Measurements from ENCODE around the gene TMCO4.

Gene TMCO4

GRCh38 chr1:19750882-19751276 is 48.8 kb downstream of the TMCO4 start:
- Histone ChIP-seq H3K4me1 (ENCODE audit: control insufficient read depth, insufficient read depth, low read length) (no peaks in the 10 kb centered on the region), H3K27ac (ENCODE audit: low read length) (no peak overlapping the region), H3K4me3 (ENCODE audit: low read length) (no peak overlapping the region), H3K9me3 (ENCODE audit: control insufficient read depth, insufficient read depth, low read length) (no peaks in the 10 kb centered on the region), H3K36me3 (ENCODE audit: control insufficient read depth, insufficient read depth, low read length) (no peaks in the 10 kb centered on the region), H3K27me3 (ENCODE audit: control insufficient read depth, insufficient read depth, low read length) (no peaks in the 10 kb centered on the region)
- no peak for DNase-seq (ENCODE audit: low read depth, low spot score)
- no CpG with 5 or more reads among the region's 3 CpGs for WGBS (ENCODE audit: insufficient coverage, insufficient read length)

GRCh38 chr1:19750101-19750881 is 49.4 kb downstream of the TMCO4 start:
- no peaks in the 10 kb centered on the region for H3K27me3 ChIP-seq (ENCODE audit: control insufficient read depth, insufficient read depth, low read length)

GRCh38 chr1:19749685-19750084 is 50.0 kb downstream of the TMCO4 start:
- no peak overlapping the region for H3K4me3 ChIP-seq (ENCODE audit: low read length)
- no peaks in the 10 kb centered on the region for H3K27me3 ChIP-seq (ENCODE audit: control insufficient read depth, insufficient read depth, low read length)
- H3K36me3 ChIP-seq (ENCODE audit: control insufficient read depth, insufficient read depth, low read length): no peaks in the 10 kb centered on the region
- DNase-seq (ENCODE audit: low read depth, low spot score): no peak
- H3K9me3 ChIP-seq (ENCODE audit: control insufficient read depth, insufficient read depth, low read length): no peaks in the 10 kb centered on the region
- H3K4me1 ChIP-seq (ENCODE audit: control insufficient read depth, insufficient read depth, low read length): no peaks in the 10 kb centered on the region
- no peak overlapping the region for H3K27ac ChIP-seq (ENCODE audit: low read length)
- no CpG with 5 or more reads among the region's 1 CpG for WGBS (ENCODE audit: insufficient coverage, insufficient read length)

More at GRCh38 chr1:19750101-19750881, 49.4 kb downstream of the TMCO4 start:
- DNase-seq (ENCODE audit: low read depth, low spot score): no peak
- no CpG with 5 or more reads among the region's 15 CpGs for WGBS (ENCODE audit: insufficient coverage, insufficient read length)
- Histone ChIP-seq H3K4me3 (ENCODE audit: low read length) (no peak overlapping the region), H3K9me3 (ENCODE audit: control insufficient read depth, insufficient read depth, low read length) (no peaks in the 10 kb centered on the region), H3K4me1 (ENCODE audit: control insufficient read depth, insufficient read depth, low read length) (no peaks in the 10 kb centered on the region), H3K36me3 (ENCODE audit: control insufficient read depth, insufficient read depth, low read length) (no peaks in the 10 kb centered on the region), H3K27ac (ENCODE audit: low read length) (no peak overlapping the region)

DNA sequence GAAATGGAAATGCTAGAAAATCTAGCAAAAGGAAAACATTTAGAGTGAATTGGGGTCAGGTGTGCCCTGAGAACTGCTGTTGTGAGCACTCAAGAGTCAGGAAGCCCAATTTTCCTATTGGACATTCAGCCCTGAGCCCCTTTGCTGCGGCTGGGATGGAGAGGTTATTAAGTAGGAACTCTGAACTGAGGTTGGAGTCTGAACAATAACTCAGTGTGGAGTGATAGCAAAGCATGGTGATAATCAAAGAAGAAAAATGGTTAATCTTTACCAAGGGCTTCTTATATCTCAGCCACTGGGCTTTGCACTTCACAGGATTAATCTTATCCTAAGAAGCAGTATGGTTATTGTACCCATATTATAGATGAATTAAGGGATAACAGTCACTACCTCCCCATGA is 52.0 kb downstream of the TMCO4 start:
- no peak overlapping the region for H3K4me3 ChIP-seq (ENCODE audit: low read length)
- WGBS (ENCODE audit: insufficient coverage, insufficient read length): no CpG with 5 or more reads among the region's 1 CpG
- H3K36me3 ChIP-seq (ENCODE audit: control insufficient read depth, insufficient read depth, low read length): no peaks in the 10 kb centered on the region
- DNase-seq (ENCODE audit: low read depth, low spot score): no peak
- H3K4me1 ChIP-seq (ENCODE audit: control insufficient read depth, insufficient read depth, low read length): no peaks in the 10 kb centered on the region
- no peaks in the 10 kb centered on the region for H3K27me3 ChIP-seq (ENCODE audit: control insufficient read depth, insufficient read depth, low read length)
- H3K9me3 ChIP-seq (ENCODE audit: control insufficient read depth, insufficient read depth, low read length): no peaks in the 10 kb centered on the region
- no peak overlapping the region for H3K27ac ChIP-seq (ENCODE audit: low read length)

DNA sequence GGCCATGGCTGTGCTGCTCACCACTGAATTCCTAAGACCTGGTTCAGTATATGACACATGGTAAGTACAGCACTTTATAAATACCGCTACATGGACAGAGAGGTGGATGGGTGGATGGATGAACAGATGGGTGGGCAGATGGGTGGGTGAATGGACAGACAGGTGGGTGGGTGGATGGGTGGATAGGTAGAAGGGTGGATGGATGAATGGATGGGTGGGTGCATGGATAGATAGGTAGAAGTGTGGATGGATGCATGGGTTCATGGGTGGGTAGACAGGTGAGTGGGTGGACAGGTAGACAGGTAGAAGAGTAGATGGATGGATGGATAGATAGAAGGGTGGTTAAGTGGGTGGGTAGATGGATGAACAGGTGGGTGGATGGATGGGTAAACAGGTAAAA is 54.8 kb downstream of the TMCO4 start:
- H3K27ac ChIP-seq (ENCODE audit: low read length): no peak overlapping the region
- no peaks in the 10 kb centered on the region for H3K27me3 ChIP-seq (ENCODE audit: control insufficient read depth, insufficient read depth, low read length)
- H3K4me3 ChIP-seq (ENCODE audit: low read length): no peak overlapping the region
- no peak for DNase-seq (ENCODE audit: low read depth, low spot score)
- H3K36me3 ChIP-seq (ENCODE audit: control insufficient read depth, insufficient read depth, low read length): no peaks in the 10 kb centered on the region
- H3K4me1 ChIP-seq (ENCODE audit: control insufficient read depth, insufficient read depth, low read length): no peaks in the 10 kb centered on the region
- WGBS (ENCODE audit: insufficient coverage, insufficient read length): no CpG with 5 or more reads among the region's 1 CpG
- no peaks in the 10 kb centered on the region for H3K9me3 ChIP-seq (ENCODE audit: control insufficient read depth, insufficient read depth, low read length)

DNA sequence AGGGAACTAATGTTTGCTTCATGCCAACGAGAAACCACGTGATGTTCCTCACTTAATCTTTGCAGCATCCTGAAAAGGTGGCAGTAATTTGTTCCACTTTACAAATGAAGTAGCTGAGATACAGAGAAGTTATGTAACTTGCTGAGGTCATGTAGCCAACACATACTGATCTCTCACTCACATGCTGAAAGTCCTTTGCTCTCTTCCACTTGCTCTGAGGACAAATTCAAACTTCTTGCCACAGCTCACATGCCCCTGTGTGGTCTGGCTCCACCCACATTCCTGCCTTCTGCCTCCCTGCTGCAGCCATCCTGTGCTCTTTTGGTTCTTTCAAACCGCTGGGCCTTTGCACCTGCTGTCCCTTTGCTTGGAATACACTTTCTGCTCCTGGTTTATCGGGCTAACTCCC is 55.4 kb downstream of the TMCO4 start:
- H3K4me1 ChIP-seq (ENCODE audit: control insufficient read depth, insufficient read depth, low read length): no peaks in the 10 kb centered on the region
- H3K4me3 ChIP-seq (ENCODE audit: low read length): no peak overlapping the region
- H3K27me3 ChIP-seq (ENCODE audit: control insufficient read depth, insufficient read depth, low read length): no peaks in the 10 kb centered on the region
- no CpG with 5 or more reads among the region's 4 CpGs for WGBS (ENCODE audit: insufficient coverage, insufficient read length)
- H3K27ac ChIP-seq (ENCODE audit: low read length): no peak overlapping the region
- DNase-seq (ENCODE audit: low read depth, low spot score): no peak
- no peaks in the 10 kb centered on the region for H3K9me3 ChIP-seq (ENCODE audit: control insufficient read depth, insufficient read depth, low read length)
- no peaks in the 10 kb centered on the region for H3K36me3 ChIP-seq (ENCODE audit: control insufficient read depth, insufficient read depth, low read length)

DNA sequence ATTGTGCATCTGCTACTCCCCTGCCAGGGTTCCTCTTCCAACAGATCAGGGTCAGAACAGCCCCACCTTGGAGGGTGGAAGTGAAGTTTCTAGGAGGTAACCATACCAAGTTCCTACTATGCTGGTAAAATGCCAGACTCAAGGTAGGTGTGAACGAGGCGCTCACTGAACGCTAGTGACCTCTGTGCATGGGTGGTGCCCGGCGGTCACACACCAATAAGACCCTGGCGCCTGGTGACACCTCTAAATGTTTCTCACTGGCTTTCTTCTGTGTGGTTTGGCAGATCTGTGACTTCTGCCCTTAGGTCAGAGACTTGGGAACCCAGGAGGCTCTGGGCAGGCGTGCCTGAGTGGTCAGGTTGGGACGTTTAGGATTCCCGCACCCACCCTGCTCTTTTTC is 55.9 kb downstream of the TMCO4 start:
- Histone ChIP-seq H3K27ac (ENCODE audit: low read length) (no peak overlapping the region), H3K9me3 (ENCODE audit: control insufficient read depth, insufficient read depth, low read length) (no peaks in the 10 kb centered on the region), H3K4me3 (ENCODE audit: low read length) (no peak overlapping the region), H3K4me1 (ENCODE audit: control insufficient read depth, insufficient read depth, low read length) (no peaks in the 10 kb centered on the region), H3K36me3 (ENCODE audit: control insufficient read depth, insufficient read depth, low read length) (no peaks in the 10 kb centered on the region), H3K27me3 (ENCODE audit: control insufficient read depth, insufficient read depth, low read length) (no peaks in the 10 kb centered on the region)
- no CpG with 5 or more reads among the region's 9 CpGs for WGBS (ENCODE audit: insufficient coverage, insufficient read length)
- no peak for DNase-seq (ENCODE audit: low read depth, low spot score)

- no peaks in the 10 kb centered on the region for H3K27me3 ChIP-seq (ENCODE audit: control insufficient read depth, insufficient read depth, low read length)
- DNase-seq (ENCODE audit: low read depth, low spot score): no peak
- no CpG with 5 or more reads among the region's 3 CpGs for WGBS (ENCODE audit: insufficient coverage, insufficient read length)
Measured at GRCh38 chr1:19743180-19743579, 56.5 kb downstream of the TMCO4 start.

DNA sequence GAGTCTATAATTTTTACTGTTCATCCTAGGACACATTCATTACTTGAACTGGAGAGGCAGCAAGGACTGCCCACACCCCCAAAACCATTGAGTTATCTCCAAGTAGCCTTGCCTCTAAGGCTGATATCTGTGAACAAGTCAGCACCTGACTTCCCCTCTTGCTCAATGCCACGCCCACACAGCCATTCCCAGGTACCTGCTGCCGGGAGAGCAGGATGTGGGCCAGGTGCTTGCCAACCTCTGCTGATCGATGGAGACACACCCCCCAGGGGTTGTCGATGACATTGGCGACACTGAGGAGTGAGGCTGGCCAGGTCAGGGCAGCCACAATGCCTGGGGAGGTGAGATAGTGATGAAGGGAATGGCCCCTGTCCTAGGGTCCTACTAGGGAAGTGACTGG is 60.1 kb downstream of the TMCO4 start:
- H3K27ac ChIP-seq (ENCODE audit: low read length): no peak overlapping the region
- DNase-seq (ENCODE audit: low read depth, low spot score): no peak
- H3K4me3 ChIP-seq (ENCODE audit: low read length): no peak overlapping the region
- no peaks in the 10 kb centered on the region for H3K27me3 ChIP-seq (ENCODE audit: control insufficient read depth, insufficient read depth, low read length)
- no peaks in the 10 kb centered on the region for H3K36me3 ChIP-seq (ENCODE audit: control insufficient read depth, insufficient read depth, low read length)
- no peaks in the 10 kb centered on the region for H3K4me1 ChIP-seq (ENCODE audit: control insufficient read depth, insufficient read depth, low read length)
- H3K9me3 ChIP-seq (ENCODE audit: control insufficient read depth, insufficient read depth, low read length): no peaks in the 10 kb centered on the region
- WGBS (ENCODE audit: insufficient coverage, insufficient read length): no CpG with 5 or more reads among the region's 5 CpGs

More at GRCh38 chr1:19743180-19743579, 56.5 kb downstream of the TMCO4 start:
- Histone ChIP-seq H3K4me1 (ENCODE audit: control insufficient read depth, insufficient read depth, low read length) (no peaks in the 10 kb centered on the region), H3K4me3 (ENCODE audit: low read length) (no peak overlapping the region), H3K9me3 (ENCODE audit: control insufficient read depth, insufficient read depth, low read length) (no peaks in the 10 kb centered on the region), H3K27ac (ENCODE audit: low read length) (no peak overlapping the region), H3K36me3 (ENCODE audit: control insufficient read depth, insufficient read depth, low read length) (no peaks in the 10 kb centered on the region)

- Histone ChIP-seq H3K27ac (ENCODE audit: low read length) (no peak overlapping the region), H3K27me3 (ENCODE audit: control insufficient read depth, insufficient read depth, low read length) (no peaks in the 10 kb centered on the region), H3K4me3 (ENCODE audit: low read length) (no peak overlapping the region), H3K9me3 (ENCODE audit: control insufficient read depth, insufficient read depth, low read length) (no peaks in the 10 kb centered on the region), H3K4me1 (ENCODE audit: control insufficient read depth, insufficient read depth, low read length) (no peaks in the 10 kb centered on the region), H3K36me3 (ENCODE audit: control insufficient read depth, insufficient read depth, low read length) (no peaks in the 10 kb centered on the region)
- WGBS (ENCODE audit: insufficient coverage, insufficient read length): no CpG with 5 or more reads among the region's 2 CpGs
- DNase-seq (ENCODE audit: low read depth, low spot score): no peak
Measured at GRCh38 chr1:19738669-19739068, 61.0 kb downstream of the TMCO4 start.

DNA sequence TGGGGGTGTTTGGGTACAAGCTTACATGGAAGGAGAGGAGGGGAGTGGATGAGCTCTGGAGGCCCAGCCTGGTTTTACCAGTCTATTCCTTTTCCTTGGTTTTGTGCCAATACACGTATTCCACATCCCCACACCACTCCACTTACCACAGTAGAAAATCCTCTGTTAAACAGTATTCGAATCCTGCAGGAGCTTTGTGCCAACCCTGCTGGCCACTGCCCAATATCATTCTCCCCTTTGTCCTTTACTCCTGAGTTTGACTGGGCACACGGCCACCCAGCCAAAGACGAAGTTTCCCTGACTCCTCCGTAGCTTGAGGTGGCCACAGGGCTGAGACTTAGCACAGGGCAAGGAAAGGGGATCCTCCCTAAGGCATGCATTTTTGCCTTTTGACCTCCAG is 61.6 kb downstream of the TMCO4 start:
- Histone ChIP-seq H3K27me3 (ENCODE audit: control insufficient read depth, insufficient read depth, low read length) (no peaks in the 10 kb centered on the region), H3K9me3 (ENCODE audit: control insufficient read depth, insufficient read depth, low read length) (no peaks in the 10 kb centered on the region), H3K4me1 (ENCODE audit: control insufficient read depth, insufficient read depth, low read length) (no peaks in the 10 kb centered on the region), H3K27ac (ENCODE audit: low read length) (no peak overlapping the region), H3K36me3 (ENCODE audit: control insufficient read depth, insufficient read depth, low read length) (no peaks in the 10 kb centered on the region), H3K4me3 (ENCODE audit: low read length) (no peak overlapping the region)
- no peak for DNase-seq (ENCODE audit: low read depth, low spot score)
- WGBS (ENCODE audit: insufficient coverage, insufficient read length): no CpG with 5 or more reads among the region's 5 CpGs
